ENCODE results near the gene BCL11B. TPM values are rescaled to one million over a fixed set of nuclear protein-coding genes. Genes with fewer than 3 reads are reported as not detected.

BCL11B gene
- total and polyA plus RNA-seq, 2 experiments from 2014 or later, result 0.04 to 2.8 TPM

GRCh38 chr14:99150236-99150635 is 121.8 kb downstream of the BCL11B start:
- TF ChIP-seq, protein P1, sequence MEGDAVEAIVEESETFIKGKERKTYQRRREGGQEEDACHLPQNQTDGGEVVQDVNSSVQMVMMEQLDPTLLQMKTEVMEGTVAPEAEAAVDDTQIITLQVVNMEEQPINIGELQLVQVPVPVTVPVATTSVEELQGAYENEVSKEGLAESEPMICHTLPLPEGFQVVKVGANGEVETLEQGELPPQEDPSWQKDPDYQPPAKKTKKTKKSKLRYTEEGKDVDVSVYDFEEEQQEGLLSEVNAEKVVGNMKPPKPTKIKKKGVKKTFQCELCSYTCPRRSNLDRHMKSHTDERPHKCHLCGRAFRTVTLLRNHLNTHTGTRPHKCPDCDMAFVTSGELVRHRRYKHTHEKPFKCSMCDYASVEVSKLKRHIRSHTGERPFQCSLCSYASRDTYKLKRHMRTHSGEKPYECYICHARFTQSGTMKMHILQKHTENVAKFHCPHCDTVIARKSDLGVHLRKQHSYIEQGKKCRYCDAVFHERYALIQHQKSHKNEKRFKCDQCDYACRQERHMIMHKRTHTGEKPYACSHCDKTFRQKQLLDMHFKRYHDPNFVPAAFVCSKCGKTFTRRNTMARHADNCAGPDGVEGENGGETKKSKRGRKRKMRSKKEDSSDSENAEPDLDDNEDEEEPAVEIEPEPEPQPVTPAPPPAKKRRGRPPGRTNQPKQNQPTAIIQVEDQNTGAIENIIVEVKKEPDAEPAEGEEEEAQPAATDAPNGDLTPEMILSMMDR (IDR thresholded peaks at IDR 0.05; ENCODE audit: low read depth, low read length), result no peak
- no peak for DNase-seq (ENCODE audit: low read depth in 1 of 2, low spot score in 1 of 2)
- Histone ChIP-seq H3K36me3 (no peaks in the 10 kb centered on the region), H3K27ac (no peak overlapping the region), H3K9me3 (ENCODE audit: low read depth) (no peaks in the 10 kb centered on the region), H3K27me3 (no peaks in the 10 kb centered on the region), H3K4me1 (ENCODE audit: low read depth) (no peaks in the 10 kb centered on the region), H3K4me3 (no peak overlapping the region)

- Histone ChIP-seq H3K36me3 (no peaks in the 10 kb centered on the region), H3K4me1 (ENCODE audit: low read depth) (peaks cover 3% of the 10 kb centered on the region), H3K4me3 (no peak overlapping the region), H3K27me3 (no peaks in the 10 kb centered on the region), H3K9me3 (ENCODE audit: low read depth) (no peaks in the 10 kb centered on the region), H3K27ac (no peak overlapping the region)
- TF ChIP-seq, protein P1 (IDR thresholded peaks at IDR 0.05; ENCODE audit: low read depth, low read length), result no peak
- no peak for DNase-seq (ENCODE audit: low read depth in 1 of 2, low spot score in 1 of 2)
These were observed 123.0 kb downstream of the BCL11B start for GRCh38 chr14:99148861-99149610.

- TF ChIP-seq, protein P1 (IDR thresholded peaks at IDR 0.05; ENCODE audit: low read depth, low read length), result no peak
- no peaks in the 10 kb centered on the region for H3K9me3 ChIP-seq (ENCODE audit: low read depth)
- H3K4me3 ChIP-seq, result no peak overlapping the region
- H3K27me3 ChIP-seq, result no peaks in the 10 kb centered on the region
- no peaks in the 10 kb centered on the region for H3K36me3 ChIP-seq
- no peak for DNase-seq (ENCODE audit: low read depth in 1 of 2, low spot score in 1 of 2)
- no peak overlapping the region for H3K27ac ChIP-seq
- peaks cover 13% of the 10 kb centered on the region for H3K4me1 ChIP-seq (ENCODE audit: low read depth)
These were observed 123.9 kb downstream of the BCL11B start for GRCh38 chr14:99148131-99148530.

DNA sequence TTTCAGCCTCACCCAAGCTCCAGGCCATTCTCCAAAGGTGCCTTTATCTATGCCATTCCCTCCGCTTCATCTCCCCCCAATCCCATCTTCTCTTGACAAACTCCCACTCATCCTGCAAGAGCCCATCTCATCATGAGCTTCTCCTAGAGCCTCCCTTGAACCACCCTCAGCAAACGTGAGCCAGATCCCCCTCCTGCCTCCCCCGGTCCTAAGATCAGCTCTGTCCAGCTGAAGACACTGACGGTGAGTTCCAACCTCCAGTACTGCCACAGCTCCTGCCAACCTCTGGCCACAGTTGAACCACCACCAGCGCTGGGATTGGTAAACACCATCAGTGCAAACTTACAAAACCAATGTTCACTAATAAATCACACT is 124.6 kb downstream of the BCL11B start:
- Histone ChIP-seq H3K36me3 (no peaks in the 10 kb centered on the region), H3K9me3 (ENCODE audit: low read depth) (no peaks in the 10 kb centered on the region), H3K27ac (no peak overlapping the region), H3K27me3 (no peaks in the 10 kb centered on the region), H3K4me3 (no peak overlapping the region), H3K4me1 (ENCODE audit: low read depth) (peaks cover 13% of the 10 kb centered on the region)
- DNase-seq (ENCODE audit: low read depth in 1 of 2, low spot score in 1 of 2), result no peak
- TF ChIP-seq, protein P1 (IDR thresholded peaks at IDR 0.05; ENCODE audit: low read depth, low read length), result no peak

- Histone ChIP-seq H3K36me3 (no peaks in the 10 kb centered on the region), H3K4me1 (ENCODE audit: low read depth) (peaks cover 13% of the 10 kb centered on the region), H3K9me3 (ENCODE audit: low read depth) (no peaks in the 10 kb centered on the region), H3K27ac (no peak overlapping the region), H3K4me3 (no peak overlapping the region), H3K27me3 (no peaks in the 10 kb centered on the region)
- TF ChIP-seq, protein P1 (IDR thresholded peaks at IDR 0.05; ENCODE audit: low read depth, low read length), result no peak
- DNase-seq (ENCODE audit: low read depth in 1 of 2, low spot score in 1 of 2), result no peak
These were observed 125.2 kb downstream of the BCL11B start for GRCh38 chr14:99146616-99147365.
